ENCODE measurements around the gene ERO1B.
A peak's percentile ranks its signal among the peaks of the same experiment; 100 is the strongest.

Gene ERO1B

DNA sequence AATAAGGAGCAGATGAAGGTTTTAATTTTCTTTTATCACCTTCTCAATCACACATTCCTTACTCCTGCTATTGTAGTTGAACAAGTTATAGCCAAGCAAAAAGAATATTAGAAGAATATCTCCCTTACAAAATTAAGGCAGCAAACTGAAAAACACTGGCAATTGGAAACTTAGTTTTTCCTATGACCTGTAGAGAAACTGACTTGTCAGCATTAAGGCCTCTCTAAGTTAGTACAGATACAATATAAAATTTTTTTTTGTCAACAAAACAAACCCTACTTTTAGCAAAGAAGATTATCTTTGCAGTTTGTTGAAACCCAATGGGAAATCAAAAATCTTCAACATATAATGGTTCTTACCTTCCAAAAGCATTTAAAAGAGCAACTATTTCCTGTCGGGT, 61.3 kb downstream of the ERO1B start:
- H3K4me2 ChIP-seq (ENCODE audit: low read length, poor library complexity, severe bottlenecking) = no peak overlapping the region
- H3K27ac ChIP-seq (ENCODE audit: low read length, poor library complexity, severe bottlenecking) = no peak overlapping the region
- H4K8ac ChIP-seq (ENCODE audit: low read length) = no peak overlapping the region
- no peak overlapping the region for H2BK5ac ChIP-seq (ENCODE audit: low read depth, low read length, poor library complexity, severe bottlenecking)
- no peak for DNase-seq
- H2BK12ac ChIP-seq (ENCODE audit: low read length in 2 of 2) = no peak overlapping the region
- H3K18ac ChIP-seq (ENCODE audit: low read depth in 1 of 2, low read length in 2 of 2) = no peak overlapping the region
- H3K4ac ChIP-seq (ENCODE audit: low read depth in 1 of 2, low read length in 2 of 2) = no peak overlapping the region
- no peak overlapping the region for H3K14ac ChIP-seq (ENCODE audit: low read length in 2 of 2)
- H3K79me1 ChIP-seq (replicated peaks; ENCODE audit: low read length, poor library complexity, severe bottlenecking) = no peaks in the 10 kb centered on the region
- no peak overlapping the region for H3K4me3 ChIP-seq (ENCODE audit: insufficient read depth in 1 of 2, low read depth in 1 of 2, low read length in 2 of 2)
- no peak overlapping the region for H3K9ac ChIP-seq (ENCODE audit: low read length)
- no peak overlapping the region for H2AK5ac ChIP-seq (ENCODE audit: low read length, severe bottlenecking)
- no peak overlapping the region for H2AFZ ChIP-seq (ENCODE audit: low read depth, low read length)
- WGBS = no CpG with 5 or more reads among the region's 1 CpG
- no peak overlapping the region for H2BK15ac ChIP-seq (ENCODE audit: low read depth, poor library complexity, severe bottlenecking)
- H3K27me3 ChIP-seq (ENCODE audit: control insufficient read depth in 1 of 2, insufficient read depth in 1 of 2, low read length in 2 of 2) = no peaks in the 10 kb centered on the region
- H2BK120ac ChIP-seq (ENCODE audit: low read depth, low read length) = no peak overlapping the region
- no peak overlapping the region for H4K91ac ChIP-seq (ENCODE audit: low read length)
- no peaks in the 10 kb centered on the region for H3K9me3 ChIP-seq (ENCODE audit: control insufficient read depth, low read length)
- H3K36me3 ChIP-seq (ENCODE audit: control insufficient read depth in 1 of 2, insufficient read depth in 2 of 2, low read depth in 1 of 2, low read length in 2 of 2) = peaks cover 0 to 12% of the 10 kb centered on the region in 2 experiments
- H3K23ac ChIP-seq (ENCODE audit: low read length in 2 of 2) = no peak overlapping the region
- H3K4me1 ChIP-seq (ENCODE audit: control insufficient read depth, insufficient read depth, low read depth, low read length) = no peaks in the 10 kb centered on the region

DNA sequence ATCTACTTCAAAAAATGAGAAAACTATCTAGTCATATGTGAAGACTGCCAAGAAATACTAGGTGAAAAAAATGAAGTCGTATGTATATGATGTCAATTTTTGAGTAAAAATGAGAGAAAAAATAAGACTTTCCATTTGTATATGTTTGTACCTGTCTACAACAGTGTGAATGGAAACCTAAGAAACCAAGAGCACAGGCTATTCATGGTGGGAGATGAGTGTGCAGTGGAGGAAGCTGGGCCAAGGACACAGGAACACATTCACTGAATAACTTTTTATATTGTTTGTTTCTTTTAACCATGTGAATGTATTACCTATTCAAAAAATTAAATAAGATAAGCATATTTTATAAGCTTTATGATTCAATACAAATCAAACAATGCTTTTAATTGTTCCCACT, 67.0 kb downstream of the ERO1B start:
- H2BK120ac ChIP-seq (ENCODE audit: low read depth, low read length) = no peak overlapping the region
- H3K18ac ChIP-seq (ENCODE audit: low read depth in 1 of 2, low read length in 2 of 2) = no peak overlapping the region
- no peak overlapping the region for H3K23ac ChIP-seq (ENCODE audit: low read length in 2 of 2)
- H3K14ac ChIP-seq (ENCODE audit: low read length in 2 of 2) = no peak overlapping the region
- H4K8ac ChIP-seq (ENCODE audit: low read length) = no peak overlapping the region
- H3K36me3 ChIP-seq (ENCODE audit: control insufficient read depth in 1 of 2, insufficient read depth in 2 of 2, low read depth in 1 of 2, low read length in 2 of 2) = peaks cover 0 to 12% of the 10 kb centered on the region in 2 experiments
- H3K79me1 ChIP-seq (replicated peaks; ENCODE audit: low read length, poor library complexity, severe bottlenecking) = no peaks in the 10 kb centered on the region
- H2BK12ac ChIP-seq (ENCODE audit: low read length in 2 of 2) = no peak overlapping the region
- no peak overlapping the region for H3K9ac ChIP-seq (ENCODE audit: low read length)
- WGBS = 91% methylated on average over 1 of the region's 1 CpG
- H3K4me3 ChIP-seq (ENCODE audit: insufficient read depth in 1 of 2, low read depth in 1 of 2, low read length in 2 of 2) = no peak overlapping the region
- no peak overlapping the region for H3K27ac ChIP-seq (ENCODE audit: low read length, poor library complexity, severe bottlenecking)
- no peak overlapping the region for H3K4me2 ChIP-seq (ENCODE audit: low read length, poor library complexity, severe bottlenecking)
- no peaks in the 10 kb centered on the region for H3K9me3 ChIP-seq (ENCODE audit: control insufficient read depth, low read length)
- no peaks in the 10 kb centered on the region for H3K27me3 ChIP-seq (ENCODE audit: control insufficient read depth in 1 of 2, insufficient read depth in 1 of 2, low read length in 2 of 2)
- H4K91ac ChIP-seq (ENCODE audit: low read length) = no peak overlapping the region
- H2BK5ac ChIP-seq (ENCODE audit: low read depth, low read length, poor library complexity, severe bottlenecking) = no peak overlapping the region
- no peaks in the 10 kb centered on the region for H3K4me1 ChIP-seq (ENCODE audit: control insufficient read depth, insufficient read depth, low read depth, low read length)
- H2BK15ac ChIP-seq (ENCODE audit: low read depth, poor library complexity, severe bottlenecking) = no peak overlapping the region
- H2AFZ ChIP-seq (ENCODE audit: low read depth, low read length) = no peak overlapping the region
- no peak overlapping the region for H3K4ac ChIP-seq (ENCODE audit: low read depth in 1 of 2, low read length in 2 of 2)
- no peak overlapping the region for H2AK5ac ChIP-seq (ENCODE audit: low read length, severe bottlenecking)
- DNase-seq = no peak

DNA sequence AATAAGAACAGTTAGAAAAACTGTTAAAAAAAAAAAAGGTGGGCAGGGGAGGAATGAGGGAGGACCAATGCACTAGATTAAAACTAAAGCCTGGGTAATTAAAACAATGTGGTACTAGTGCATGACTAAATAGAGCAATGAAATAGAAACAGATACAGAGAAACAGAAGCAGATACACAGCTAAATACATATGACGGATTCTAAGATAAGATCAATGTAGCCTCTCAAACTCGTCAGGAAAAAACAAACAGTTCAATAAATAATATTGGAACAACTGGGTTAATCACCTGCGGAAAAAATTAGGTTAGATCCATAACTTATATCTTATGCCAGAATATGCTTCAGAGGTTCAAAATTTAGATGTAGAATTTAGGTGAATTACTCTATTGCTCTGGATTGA, 68.2 kb downstream of the ERO1B start:
- H2BK5ac ChIP-seq (ENCODE audit: low read depth, low read length, poor library complexity, severe bottlenecking) = no peak overlapping the region
- no peak for DNase-seq
- no peaks in the 10 kb centered on the region for H3K4me1 ChIP-seq (ENCODE audit: control insufficient read depth, insufficient read depth, low read depth, low read length)
- no peak overlapping the region for H3K14ac ChIP-seq (ENCODE audit: low read length in 2 of 2)
- no peak overlapping the region for H2BK15ac ChIP-seq (ENCODE audit: low read depth, poor library complexity, severe bottlenecking)
- no peak overlapping the region for H4K8ac ChIP-seq (ENCODE audit: low read length)
- no peak overlapping the region for H2BK12ac ChIP-seq (ENCODE audit: low read length in 2 of 2)
- H2AK5ac ChIP-seq (ENCODE audit: low read length, severe bottlenecking) = no peak overlapping the region
- H2AFZ ChIP-seq (ENCODE audit: low read depth, low read length) = no peak overlapping the region
- H3K18ac ChIP-seq (ENCODE audit: low read depth in 1 of 2, low read length in 2 of 2) = no peak overlapping the region
- no peaks in the 10 kb centered on the region for H3K9me3 ChIP-seq (ENCODE audit: control insufficient read depth, low read length)
- no peak overlapping the region for H3K27ac ChIP-seq (ENCODE audit: low read length, poor library complexity, severe bottlenecking)
- WGBS = 90% methylated on average over 2 of the region's 3 CpGs
- no peak overlapping the region for H4K91ac ChIP-seq (ENCODE audit: low read length)
- H3K79me1 ChIP-seq (replicated peaks; ENCODE audit: low read length, poor library complexity, severe bottlenecking) = no peaks in the 10 kb centered on the region
- no peak overlapping the region for H3K23ac ChIP-seq (ENCODE audit: low read length in 2 of 2)
- no peak overlapping the region for H3K4ac ChIP-seq (ENCODE audit: low read depth in 1 of 2, low read length in 2 of 2)
- no peak overlapping the region for H3K9ac ChIP-seq (ENCODE audit: low read length)
- no peak overlapping the region for H3K4me3 ChIP-seq (ENCODE audit: insufficient read depth in 1 of 2, low read depth in 1 of 2, low read length in 2 of 2)
- no peak overlapping the region for H3K4me2 ChIP-seq (ENCODE audit: low read length, poor library complexity, severe bottlenecking)
- peaks cover 0 to 24% of the 10 kb centered on the region in 2 experiments for H3K36me3 ChIP-seq (ENCODE audit: control insufficient read depth in 1 of 2, insufficient read depth in 2 of 2, low read depth in 1 of 2, low read length in 2 of 2)
- H2BK120ac ChIP-seq (ENCODE audit: low read depth, low read length) = no peak overlapping the region
- H3K27me3 ChIP-seq (ENCODE audit: control insufficient read depth in 1 of 2, insufficient read depth in 1 of 2, low read length in 2 of 2) = no peaks in the 10 kb centered on the region

DNA sequence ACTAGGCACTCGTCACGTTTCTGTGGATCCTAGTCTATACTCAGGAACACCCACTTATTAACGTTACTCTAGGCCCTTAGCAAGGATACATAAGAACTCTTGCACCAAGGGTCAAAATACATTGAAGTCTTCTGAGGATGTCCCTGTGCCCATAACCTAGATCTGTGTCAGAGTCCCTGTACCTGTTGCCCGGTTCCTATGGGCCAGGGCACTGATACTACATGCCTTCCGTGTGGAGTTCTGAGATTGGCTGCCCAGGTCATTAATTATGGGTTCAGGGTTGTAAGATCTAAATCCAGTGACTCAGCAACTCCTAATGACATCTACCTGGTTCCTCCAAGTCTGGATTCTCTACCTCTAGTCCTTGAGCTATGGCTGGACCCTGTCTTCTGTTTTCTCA, 69.9 kb downstream of the ERO1B start:
- Histone ChIP-seq H3K23ac (ENCODE audit: low read length in 2 of 2) (no peak overlapping the region), H3K79me1 (replicated peaks; ENCODE audit: low read length, poor library complexity, severe bottlenecking) (no peaks in the 10 kb centered on the region), H4K8ac (ENCODE audit: low read length) (no peak overlapping the region), H3K27me3 (ENCODE audit: control insufficient read depth in 1 of 2, insufficient read depth in 1 of 2, low read length in 2 of 2) (no peaks in the 10 kb centered on the region), H3K36me3 (ENCODE audit: control insufficient read depth in 1 of 2, insufficient read depth in 2 of 2, low read depth in 1 of 2, low read length in 2 of 2) (peaks cover 0 to 40% of the 10 kb centered on the region in 2 experiments), H3K4me2 (ENCODE audit: low read length, poor library complexity, severe bottlenecking) (no peak overlapping the region), H3K4me1 (ENCODE audit: control insufficient read depth, insufficient read depth, low read depth, low read length) (no peaks in the 10 kb centered on the region), H3K18ac (ENCODE audit: low read depth in 1 of 2, low read length in 2 of 2) (no peak overlapping the region), H2AFZ (ENCODE audit: low read depth, low read length) (no peak overlapping the region), H3K9ac (ENCODE audit: low read length) (no peak overlapping the region), H3K4ac (ENCODE audit: low read depth in 1 of 2, low read length in 2 of 2) (no peak overlapping the region), H3K4me3 (ENCODE audit: insufficient read depth in 1 of 2, low read depth in 1 of 2, low read length in 2 of 2) (no peak overlapping the region), H2BK120ac (ENCODE audit: low read depth, low read length) (no peak overlapping the region), H2AK5ac (ENCODE audit: low read length, severe bottlenecking) (no peak overlapping the region), H4K91ac (ENCODE audit: low read length) (no peak overlapping the region), H2BK5ac (ENCODE audit: low read depth, low read length, poor library complexity, severe bottlenecking) (no peak overlapping the region), H3K14ac (ENCODE audit: low read length in 2 of 2) (peak overlapping the region in 1 of 2 experiments; percentile 32), H2BK15ac (ENCODE audit: low read depth, poor library complexity, severe bottlenecking) (no peak overlapping the region), H3K9me3 (ENCODE audit: control insufficient read depth, low read length) (no peaks in the 10 kb centered on the region), H3K27ac (ENCODE audit: low read length, poor library complexity, severe bottlenecking) (no peak overlapping the region), H2BK12ac (ENCODE audit: low read length in 2 of 2) (no peak overlapping the region)
- 89% methylated on average over 5 of the region's 5 CpGs for WGBS
- no peak for DNase-seq

Measured in mesenchymal stem cell (in vitro differentiated cells and primary cell).